GM12874 (cell line): ENCODE results near the gene ZNF608.

Source experiments
- CTCF ChIP-seq: IDR thresholded peaks from 2 replicates; pipeline ENCODE4 v1.5.1; 2011; ENCODE audit warnings: low read depth, mild to moderate bottlenecking, control low read depth, low read length, moderate library complexity; ENCODE audit not compliant: insufficient read depth

Gene ZNF608

GRCh38 chr5:124732428-124733328, 13.8 kb downstream of the ZNF608 start:
- TF ChIP-seq CTCF = no peak

GRCh38 chr5:124730381-124730780, 16.1 kb downstream of the ZNF608 start:
- TF ChIP-seq CTCF = no peak

- no peak for TF ChIP-seq CTCF
Measured at GRCh38 chr5:124729720-124730359, 16.6 kb downstream of the ZNF608 start.

GRCh38 chr5:124728968-124729332, 17.5 kb downstream of the ZNF608 start:
- TF ChIP-seq CTCF = no peak

GRCh38 chr5:124728331-124728967, 18.0 kb downstream of the ZNF608 start:
- TF ChIP-seq CTCF = no peak

GRCh38 chr5:124726631-124727362, 19.6 kb downstream of the ZNF608 start:
- no peak for TF ChIP-seq CTCF

- no peak for TF ChIP-seq CTCF
Measured at GRCh38 chr5:124725622-124726258, 20.7 kb downstream of the ZNF608 start.
